ENCODE measurements around the gene STAMBP. TPM values are rescaled to one million over a fixed set of nuclear protein-coding genes. Genes with fewer than 3 reads are reported as not detected.

The STAMBP gene
- total RNA-seq = 41.9 and 43.7 TPM in 2 replicates

DNA sequence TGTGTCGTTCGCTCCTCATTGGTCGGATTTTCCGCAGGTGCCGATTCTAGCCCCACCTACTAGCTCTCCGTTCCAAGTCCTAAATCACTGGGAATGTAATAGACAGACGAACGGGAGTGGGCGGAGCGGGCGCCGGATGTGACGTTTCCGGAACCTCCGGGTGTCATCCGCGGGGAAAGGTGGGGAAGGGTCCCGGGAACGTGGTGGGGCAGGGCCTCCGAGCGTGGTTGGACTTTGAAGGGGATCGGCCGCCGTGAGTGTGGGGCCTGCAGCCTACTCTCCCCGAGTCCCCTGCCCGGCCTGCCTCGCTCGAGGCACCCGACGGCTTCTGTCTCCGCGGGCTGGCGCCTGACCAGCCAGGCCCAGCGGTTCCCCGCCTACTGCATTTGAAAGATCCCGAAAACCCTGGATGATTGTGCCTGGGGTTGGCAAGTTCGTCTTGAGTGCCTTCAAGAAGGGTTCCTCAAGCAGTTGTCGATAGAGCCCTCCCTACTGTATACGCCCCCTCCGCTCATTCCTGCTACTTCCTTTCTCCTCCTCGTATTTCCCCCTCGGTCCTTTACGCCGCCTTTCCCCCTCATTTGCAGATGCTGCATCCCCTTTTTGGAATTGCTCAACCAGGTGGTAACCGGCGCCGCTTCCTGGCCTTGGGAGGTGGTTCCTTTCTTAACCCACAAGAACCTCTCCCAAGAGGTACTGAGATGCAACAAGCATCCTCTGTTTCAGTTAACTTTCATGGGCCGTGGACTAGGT is at the start of gene STAMBP:
STAMBP (plus strand) TSS at position 144 of the 753 bp plus-strand sequence. CDS start 1,896 bp downstream, outside the sequence.

DNA sequence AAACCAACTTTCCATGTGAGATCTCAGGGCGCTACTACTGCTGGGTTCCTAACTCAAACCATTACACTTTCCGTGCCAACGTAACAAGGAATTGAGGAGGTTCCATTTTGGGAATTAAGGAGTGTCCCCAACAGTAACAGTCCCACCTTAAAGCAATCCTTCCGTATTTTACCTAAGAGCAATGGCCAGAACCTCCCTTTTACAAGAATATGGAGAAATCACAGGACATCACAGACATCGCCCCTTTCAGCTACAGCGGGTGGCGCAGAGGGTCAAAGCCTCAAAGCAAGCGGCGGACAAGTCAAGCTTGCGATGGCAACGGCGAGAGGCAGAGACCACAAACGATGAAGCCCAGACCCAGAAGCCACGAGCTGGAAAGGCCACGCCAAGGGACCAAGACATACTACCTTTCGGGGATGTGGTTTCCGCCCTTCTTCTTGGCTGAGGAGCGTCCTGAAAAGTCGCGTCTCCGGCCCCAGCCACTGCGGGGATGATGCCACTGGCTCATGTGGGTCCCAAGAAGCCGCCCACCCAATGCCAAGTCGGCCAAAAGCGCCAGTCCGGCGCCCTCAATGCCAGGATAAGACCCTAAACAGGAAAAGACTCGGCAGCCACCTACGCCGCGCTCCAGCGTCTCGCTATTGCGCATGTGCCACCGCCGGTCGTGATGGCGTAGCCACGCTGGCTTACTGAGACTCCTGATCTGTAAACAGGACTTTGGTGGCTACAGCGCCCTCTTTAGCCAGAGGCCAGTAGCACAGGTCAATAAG is 49.1 kb upstream of the STAMBP start, which contains the start of gene DUSP11:
DUSP11 (minus strand) TSS at position 637 of the 770 bp plus-strand sequence; CDS start at position 508, 129 bp downstream.

DNA sequence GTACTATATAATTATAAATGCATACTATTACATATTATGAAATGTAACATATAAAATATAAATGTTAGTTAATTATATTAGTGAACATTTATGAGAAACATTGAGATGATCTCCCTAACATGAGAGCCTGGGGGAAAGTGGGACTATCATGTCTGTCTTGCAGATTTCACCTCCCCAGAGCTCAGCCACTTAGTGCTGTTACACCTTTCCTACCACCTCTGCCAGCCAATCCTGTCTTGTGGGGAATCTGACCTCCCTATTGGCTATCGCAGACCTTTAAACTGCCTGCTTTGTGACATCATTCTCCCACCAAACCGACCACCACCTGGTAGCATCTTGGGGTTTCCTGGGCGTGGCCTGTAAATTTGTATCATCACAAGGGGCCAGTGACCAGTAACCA is 44.9 kb upstream of the STAMBP start, which contains the start of gene C2orf78:
C2orf78 (plus strand) TSS at position 301 of the 400 bp plus-strand sequence. CDS start 127 bp downstream, outside the sequence.

DNA sequence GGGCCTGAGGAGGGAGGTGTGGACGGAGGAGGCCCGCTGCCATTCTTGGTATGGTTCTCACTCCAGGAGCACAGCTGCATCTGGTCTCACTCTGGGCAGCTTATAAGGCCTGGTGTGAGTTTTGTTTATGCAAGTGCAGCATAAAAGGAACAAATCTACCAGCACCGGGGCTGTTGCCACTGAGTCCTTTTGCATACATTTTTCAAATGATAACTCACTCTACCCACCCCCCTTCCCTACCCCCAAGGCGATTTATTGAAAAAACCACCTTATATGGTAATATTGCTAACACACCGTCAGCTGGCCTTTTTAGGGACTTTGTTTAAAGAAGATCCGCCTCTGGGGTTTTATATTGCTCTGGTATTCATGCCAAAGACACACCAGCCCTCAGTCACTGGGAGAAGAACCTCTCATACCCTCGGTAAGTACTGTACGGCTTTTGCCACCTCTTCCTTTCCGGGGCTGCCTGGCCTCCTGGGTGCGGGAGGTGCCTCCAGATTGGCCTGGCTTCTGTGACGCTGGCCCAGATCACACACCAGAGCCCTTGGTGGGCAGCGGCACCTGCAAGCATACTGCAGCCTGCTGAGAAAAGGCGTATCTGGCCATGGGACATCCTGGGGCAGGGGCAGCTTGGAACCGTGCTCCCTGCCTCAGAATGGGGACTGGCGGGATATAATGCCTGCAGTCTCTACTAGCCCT is 64.0 kb downstream of the STAMBP start, which contains the start of gene ACTG2:
ACTG2 (plus strand) TSS at position 378 of the 699 bp plus-strand sequence. CDS start 8,304 bp downstream, outside the sequence.

Other genes starting within 250 kb of the STAMBP start
- not detected in 2 replicates for gene NAT8, start 186.5 kb upstream of the STAMBP start, total RNA-seq
- gene TPRKB, start 91.6 kb upstream of the STAMBP start, total RNA-seq = 22.9 and 27.1 TPM in 2 replicates
- gene DUSP11, start 48.9 kb upstream of the STAMBP start, total RNA-seq = 32.8 and 37.9 TPM in 2 replicates
- not detected in 2 replicates for gene C2orf78, start 44.8 kb upstream of the STAMBP start, total RNA-seq
- gene ACTG2, start 64.0 kb downstream of the STAMBP start, total RNA-seq = not detected in 2 replicates
- 53.0 and 56.5 TPM in 2 replicates for gene DGUOK, start 97.9 kb downstream of the STAMBP start, total RNA-seq
- 5.8 and 6.0 TPM in 2 replicates for gene TET3, start 155.9 kb downstream of the STAMBP start, total RNA-seq